Gastrocnemius medialis (tissue), 4 donors: Measurements from ENCODE around the gene NOB1.

Source experiments
- POLR2A ChIP-seq, 2 donors: fragments of 450-650 bp; IDR thresholded peaks; one replicate each; pipeline ENCODE4 v1.6.1; 2017; ENCODE audit warnings: antibody characterized with exemption in 2 of 2, mild to moderate bottlenecking in 2 of 2, moderate library complexity in 2 of 2
- TF ChIP-seq, protein P1 (sequence below), 5 experiments: fragments of 450-650 bp in 3 of 5; fragments of 200-600 bp in 2 of 5; sonication (generic) in 2 of 5; IDR thresholded peaks in 4 of 5; conservative IDR thresholded peaks in 1 of 5; 1 replicate in 4 of 5; 2 replicates in 1 of 5; pipeline ENCODE4 v1.5.1; 2016 to 2019; ENCODE audit warnings: antibody characterized with exemption in 5 of 5, mild to moderate bottlenecking in 3 of 5, moderate library complexity in 3 of 5

DNA sequence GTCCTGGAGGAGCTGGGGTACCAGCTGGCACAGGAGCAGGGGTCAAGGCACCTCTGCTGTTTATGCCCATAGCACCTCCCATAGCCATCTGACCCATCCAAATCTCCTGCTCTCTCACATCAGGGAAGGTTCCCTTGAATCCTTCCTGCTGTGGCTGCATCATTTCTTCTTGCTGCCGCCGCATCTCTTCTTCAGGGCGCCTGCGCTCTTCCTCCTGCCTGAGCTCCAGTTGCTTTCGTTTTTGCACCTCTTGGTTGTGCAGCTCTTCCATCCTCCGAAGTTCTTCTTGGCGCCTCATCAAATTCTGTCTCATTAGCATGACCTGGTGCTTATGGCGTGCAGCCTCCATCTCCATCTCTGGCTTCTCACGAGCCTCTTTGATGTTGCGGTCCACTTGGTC, 2.0 kb upstream of the NOB1 start:
- TF ChIP-seq, protein P1, sequence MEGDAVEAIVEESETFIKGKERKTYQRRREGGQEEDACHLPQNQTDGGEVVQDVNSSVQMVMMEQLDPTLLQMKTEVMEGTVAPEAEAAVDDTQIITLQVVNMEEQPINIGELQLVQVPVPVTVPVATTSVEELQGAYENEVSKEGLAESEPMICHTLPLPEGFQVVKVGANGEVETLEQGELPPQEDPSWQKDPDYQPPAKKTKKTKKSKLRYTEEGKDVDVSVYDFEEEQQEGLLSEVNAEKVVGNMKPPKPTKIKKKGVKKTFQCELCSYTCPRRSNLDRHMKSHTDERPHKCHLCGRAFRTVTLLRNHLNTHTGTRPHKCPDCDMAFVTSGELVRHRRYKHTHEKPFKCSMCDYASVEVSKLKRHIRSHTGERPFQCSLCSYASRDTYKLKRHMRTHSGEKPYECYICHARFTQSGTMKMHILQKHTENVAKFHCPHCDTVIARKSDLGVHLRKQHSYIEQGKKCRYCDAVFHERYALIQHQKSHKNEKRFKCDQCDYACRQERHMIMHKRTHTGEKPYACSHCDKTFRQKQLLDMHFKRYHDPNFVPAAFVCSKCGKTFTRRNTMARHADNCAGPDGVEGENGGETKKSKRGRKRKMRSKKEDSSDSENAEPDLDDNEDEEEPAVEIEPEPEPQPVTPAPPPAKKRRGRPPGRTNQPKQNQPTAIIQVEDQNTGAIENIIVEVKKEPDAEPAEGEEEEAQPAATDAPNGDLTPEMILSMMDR (IDR thresholded peaks at IDR 0.05 in 4 of 5, conservative IDR thresholded peaks at IDR 0.05 in 1 of 5), result no peak
- no peak for TF ChIP-seq POLR2A (IDR thresholded peaks at IDR 0.05)
